AG04449 (cell line): Measurements from ENCODE around the gene NCAN.

Experiments
- CTCF ChIA-PET: fragments of 350-600 bp; formaldehyde crosslinking; extraction: SDS; loops from one replicate; lab custom pipeline; 2021; ENCODE audit warnings: antibody characterized with exemption; lab: Yijun Ruan, JAX
- POLR2A ChIA-PET: fragments of 400-600, 350-600 bp; formaldehyde crosslinking; extraction: SDS; loops from one replicate; lab custom pipeline; 2020; ENCODE audit warnings: antibody characterized with exemption, inconsistent platforms; lab: Yijun Ruan, JAX
- DNase-seq: peaks from one replicate; pipeline ENCODE4 v3.0.0-alpha.2; 2010; ENCODE audit warnings: low read depth, low spot score
- H3K4me3 ChIP-seq: 2 replicates; pipeline ENCODE4 v1.5.1; 2011; ENCODE audit warnings: low read depth, mild to moderate bottlenecking, control low read depth, low read length
- CTCF ChIP-seq: IDR thresholded peaks from one replicate; pipeline ENCODE4 v1.5.1; 2011; ENCODE audit warnings: mild to moderate bottlenecking, moderate library complexity, low read length, control low read depth, inconsistent platforms; ENCODE audit not compliant: insufficient read depth; ENCODE audit errors: missing control alignments

The NCAN gene

GRCh38 chr19:19232261-19232721, 20.5 kb downstream of the NCAN start:
- H3K4me3 ChIP-seq: no peak overlapping the region
- ChIA-PET CTCF (interaction anchor here (0.9 to 1.3 kb wide), 3 partner anchors 12 to 86 kb away, joined by 3 to 4 read pairs (median 4); no protein-coding TSS in a partner anchor), POLR2A (no interaction called here)
- DNase-seq: no peak
- TF ChIP-seq CTCF: no peak

GRCh38 chr19:19234220-19234816, 22.6 kb downstream of the NCAN start:
- CTCF ChIA-PET: interaction anchor here (0.7 to 2.4 kb wide), 2 partner anchors 9 to 59 kb away, joined by 3 to 14 read pairs; no protein-coding TSS in a partner anchor
- DNase-seq: no peak
- POLR2A ChIA-PET: no interaction called here
- no peak overlapping the region for H3K4me3 ChIP-seq
- TF ChIP-seq CTCF: no peak

GRCh38 chr19:19236173-19236572, 24.4 kb downstream of the NCAN start:
- no peak for DNase-seq
- TF ChIP-seq CTCF: no peak
- ChIA-PET POLR2A (no interaction called here), CTCF (no interaction called here)
- no peak overlapping the region for H3K4me3 ChIP-seq

GRCh38 chr19:19238126-19238894, 26.6 kb downstream of the NCAN start:
- DNase-seq: no peak
- POLR2A ChIA-PET: no interaction called here
- CTCF ChIA-PET: no interaction called here
- H3K4me3 ChIP-seq: no peak overlapping the region
- no peak for TF ChIP-seq CTCF

- POLR2A ChIA-PET: no interaction called here
- no peak for TF ChIP-seq CTCF
- CTCF ChIA-PET: no interaction called here
- DNase-seq: no peak
- H3K4me3 ChIP-seq: no peak overlapping the region
These were observed 27.9 kb downstream of the NCAN start for GRCh38 chr19:19239675-19240074.

- no peak for DNase-seq
- CTCF ChIA-PET: no interaction called here
- H3K4me3 ChIP-seq: no peak overlapping the region
- POLR2A ChIA-PET: no interaction called here
- TF ChIP-seq CTCF: no peak
These were observed 28.7 kb downstream of the NCAN start for GRCh38 chr19:19240476-19240875.
